Tibial nerve (tissue), 4 donors: ENCODE measurements around the gene ITGA11.

Experiments used
- EP300 ChIP-seq, 2 donors: sonication (generic); formaldehyde crosslinking; IDR thresholded peaks; one replicate each; pipeline ENCODE4 v1.6.1; 2017; ENCODE audit warnings: antibody characterized with exemption in 2 of 2, mild to moderate bottlenecking in 1 of 2
- POLR2A ChIP-seq, 2 donors: fragments of 450-650 bp; IDR thresholded peaks; one replicate each; pipeline ENCODE4 v1.6.1; 2017; ENCODE audit warnings: antibody characterized with exemption in 2 of 2, mild to moderate bottlenecking in 2 of 2, moderate library complexity in 2 of 2
- TF ChIP-seq, protein P1 (sequence below), 5 experiments: fragments of 200-600 bp in 3 of 5; fragments of 450-650 bp in 2 of 5; sonication (generic) in 3 of 5; IDR thresholded peaks; one replicate each; pipeline ENCODE4 v1.5.1; 2016 to 2019; ENCODE audit warnings: antibody characterized with exemption in 5 of 5, mild to moderate bottlenecking in 3 of 5, moderate library complexity in 2 of 5

DNA sequence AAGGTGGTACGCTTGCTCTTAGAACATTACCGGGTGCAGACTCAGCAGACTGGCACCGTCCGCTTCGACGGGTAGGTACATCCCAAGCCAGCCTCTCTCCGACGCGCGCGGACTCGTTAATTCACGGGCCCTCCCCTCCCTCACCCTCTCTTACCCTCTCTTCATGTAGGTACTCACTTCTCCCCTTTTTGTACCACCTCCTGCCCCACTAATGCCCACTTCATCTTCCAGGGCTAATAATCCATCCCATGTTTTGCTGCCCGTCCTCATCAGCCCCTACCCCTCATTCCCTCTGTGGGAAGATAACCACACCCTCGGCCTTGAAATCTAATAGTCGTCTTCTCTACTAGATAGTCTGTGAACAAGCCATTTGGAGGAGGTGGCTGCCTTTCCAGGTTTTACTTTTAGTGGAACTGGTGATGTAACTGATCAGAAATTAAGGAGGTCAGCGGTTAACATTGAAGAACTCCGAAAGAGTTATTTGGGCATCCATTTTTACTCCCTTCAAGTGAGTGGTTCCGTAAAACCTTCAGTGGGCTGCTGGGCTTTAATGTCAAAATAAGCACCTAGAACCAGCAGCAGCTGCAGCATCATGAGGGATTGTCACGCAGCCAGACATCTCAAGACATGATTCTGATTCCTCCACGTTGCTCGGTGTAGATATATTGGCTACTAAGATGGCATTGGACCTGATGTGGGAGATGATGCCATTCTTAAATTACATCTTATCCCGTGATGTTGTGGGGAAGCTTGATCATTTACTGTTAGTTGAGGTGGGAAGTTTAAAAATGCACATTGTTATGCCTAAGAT, 153.2 kb downstream of the ITGA11 start:
- TF ChIP-seq, protein P1, sequence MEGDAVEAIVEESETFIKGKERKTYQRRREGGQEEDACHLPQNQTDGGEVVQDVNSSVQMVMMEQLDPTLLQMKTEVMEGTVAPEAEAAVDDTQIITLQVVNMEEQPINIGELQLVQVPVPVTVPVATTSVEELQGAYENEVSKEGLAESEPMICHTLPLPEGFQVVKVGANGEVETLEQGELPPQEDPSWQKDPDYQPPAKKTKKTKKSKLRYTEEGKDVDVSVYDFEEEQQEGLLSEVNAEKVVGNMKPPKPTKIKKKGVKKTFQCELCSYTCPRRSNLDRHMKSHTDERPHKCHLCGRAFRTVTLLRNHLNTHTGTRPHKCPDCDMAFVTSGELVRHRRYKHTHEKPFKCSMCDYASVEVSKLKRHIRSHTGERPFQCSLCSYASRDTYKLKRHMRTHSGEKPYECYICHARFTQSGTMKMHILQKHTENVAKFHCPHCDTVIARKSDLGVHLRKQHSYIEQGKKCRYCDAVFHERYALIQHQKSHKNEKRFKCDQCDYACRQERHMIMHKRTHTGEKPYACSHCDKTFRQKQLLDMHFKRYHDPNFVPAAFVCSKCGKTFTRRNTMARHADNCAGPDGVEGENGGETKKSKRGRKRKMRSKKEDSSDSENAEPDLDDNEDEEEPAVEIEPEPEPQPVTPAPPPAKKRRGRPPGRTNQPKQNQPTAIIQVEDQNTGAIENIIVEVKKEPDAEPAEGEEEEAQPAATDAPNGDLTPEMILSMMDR (IDR thresholded peaks at IDR 0.05), result no peak
- no peak for TF ChIP-seq EP300 (IDR thresholded peaks at IDR 0.05)
- TF ChIP-seq POLR2A (IDR thresholded peaks at IDR 0.05), result no peak
